ENCODE measurements around the gene ENPEP. TPM values are rescaled to one million over a fixed set of nuclear protein-coding genes. Genes with fewer than 3 reads are reported as not detected.
"Not testable (repeated sequence)": the region's sequence is repeated elsewhere in the genome, so short reads cannot be mapped to it uniquely, and the experiment has no call there.

Gene ENPEP
- total RNA-seq, 1 donor from 2014 or later: not detected

GRCh38 chr4:110544594-110544993 is 68.6 kb downstream of the ENPEP start:
- FAIRE-seq (no peak), DNase-seq (ENCODE audit: low read depth) (no peak)
- no peaks in the 10 kb centered on the region for H3K27me3 ChIP-seq (ENCODE audit: control insufficient read depth, insufficient read depth, low read length)
- no peaks in the 10 kb centered on the region for H3K36me3 ChIP-seq (ENCODE audit: control insufficient read depth, insufficient read depth, low read length)
- no peak for TF ChIP-seq CTCF (IDR thresholded peaks at IDR 0.05; ENCODE audit: insufficient read depth, low read length, severe bottlenecking)
- H3K4me3 ChIP-seq (ENCODE audit: low read depth, low read length): no peak overlapping the region

DNA sequence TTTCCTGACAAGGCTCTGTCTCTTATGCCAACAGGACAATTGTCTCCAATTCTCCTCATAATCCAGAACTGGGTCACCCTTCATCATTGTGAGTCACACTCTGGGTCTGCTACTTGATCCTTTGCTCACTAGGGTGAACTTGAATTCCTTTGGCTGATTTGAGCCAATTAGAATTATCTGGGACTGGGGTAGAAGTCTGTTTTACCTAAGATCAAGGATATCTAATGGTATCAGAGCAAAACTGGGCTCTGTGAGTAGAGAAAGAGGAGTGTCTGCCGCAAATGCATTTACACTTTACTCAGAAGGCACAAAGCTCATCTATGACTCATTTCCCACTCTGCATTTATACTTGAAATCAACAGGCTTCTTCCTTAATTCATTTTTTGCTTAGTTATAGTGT is 74.3 kb downstream of the ENPEP start:
- TF ChIP-seq CTCF (IDR thresholded peaks at IDR 0.05; ENCODE audit: insufficient read depth, low read length, severe bottlenecking): no peak
- Histone ChIP-seq H3K4me3 (ENCODE audit: low read depth, low read length) (no peak overlapping the region), H3K27me3 (ENCODE audit: control insufficient read depth, insufficient read depth, low read length) (no peaks in the 10 kb centered on the region), H3K36me3 (ENCODE audit: control insufficient read depth, insufficient read depth, low read length) (no peaks in the 10 kb centered on the region)
- DNase-seq (ENCODE audit: low read depth): peak; percentile 67
- no peak for FAIRE-seq

DNA sequence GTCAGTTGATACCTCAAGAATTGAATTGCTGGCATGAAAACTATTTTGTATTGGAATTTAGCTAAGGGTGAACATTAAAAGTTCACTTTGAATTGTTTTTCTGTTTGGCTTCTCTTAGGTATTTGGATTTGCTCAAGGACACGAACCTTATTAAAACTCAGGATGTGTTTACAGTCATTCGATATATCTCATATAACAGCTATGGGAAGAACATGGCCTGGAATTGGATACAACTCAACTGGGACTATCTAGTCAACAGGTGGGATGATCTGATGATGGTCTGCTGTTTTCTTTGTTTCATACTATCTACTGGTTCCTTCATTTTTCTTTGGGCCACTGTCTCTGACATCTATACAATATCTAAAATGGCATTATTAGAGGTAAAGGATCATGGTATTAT is 77.2 kb downstream of the ENPEP start:
- DNase-seq (ENCODE audit: low read depth) (no peak), FAIRE-seq (no peak)
- Histone ChIP-seq H3K4me3 (ENCODE audit: low read depth, low read length) (no peak overlapping the region), H3K27me3 (ENCODE audit: control insufficient read depth, insufficient read depth, low read length) (no peaks in the 10 kb centered on the region), H3K36me3 (ENCODE audit: control insufficient read depth, insufficient read depth, low read length) (no peaks in the 10 kb centered on the region)
- TF ChIP-seq CTCF (IDR thresholded peaks at IDR 0.05; ENCODE audit: insufficient read depth, low read length, severe bottlenecking): no peak

GRCh38 chr4:110567214-110567613 is 91.3 kb downstream of the ENPEP start:
- no peaks in the 10 kb centered on the region for H3K36me3 ChIP-seq (ENCODE audit: control insufficient read depth, insufficient read depth, low read length)
- no peaks in the 10 kb centered on the region for H3K27me3 ChIP-seq (ENCODE audit: control insufficient read depth, insufficient read depth, low read length)
- TF ChIP-seq CTCF (IDR thresholded peaks at IDR 0.05; ENCODE audit: insufficient read depth, low read length, severe bottlenecking): no peak
- no peak for DNase-seq (ENCODE audit: low read depth)
- no peak overlapping the region for H3K4me3 ChIP-seq (ENCODE audit: low read depth, low read length)
- FAIRE-seq: no peak

DNA sequence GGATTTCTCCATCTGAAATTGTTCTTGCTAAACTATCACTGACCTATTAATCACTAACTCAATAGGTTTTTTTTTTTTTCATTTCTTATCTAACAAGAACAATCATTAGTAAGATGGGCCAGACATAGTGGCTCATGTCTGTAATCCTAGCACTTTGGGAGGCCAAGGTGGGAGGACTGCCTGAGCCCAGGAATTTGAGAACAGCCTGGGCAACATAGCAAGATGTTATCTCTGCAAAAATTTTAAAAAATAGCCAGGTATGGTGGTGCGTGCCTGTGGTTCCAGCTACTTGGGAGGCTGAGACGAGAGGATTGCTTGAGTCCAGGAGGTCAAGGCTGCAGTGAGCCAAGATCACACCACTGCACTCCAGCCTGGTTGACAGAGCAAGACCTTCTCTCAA is 100.7 kb downstream of the ENPEP start:
- not testable (repeated sequence) for H3K4me3 ChIP-seq (ENCODE audit: low read depth, low read length)

GRCh38 chr4:110586131-110586850 is 110.3 kb downstream of the ENPEP start:
- Histone ChIP-seq H3K4me3 (ENCODE audit: low read depth, low read length) (no peak overlapping the region), H3K27me3 (ENCODE audit: control insufficient read depth, insufficient read depth, low read length) (no peaks in the 10 kb centered on the region), H3K36me3 (ENCODE audit: control insufficient read depth, insufficient read depth, low read length) (no peaks in the 10 kb centered on the region)
- FAIRE-seq: no peak
- peak; percentile 62 for TF ChIP-seq CTCF (IDR thresholded peaks at IDR 0.05; ENCODE audit: insufficient read depth, low read length, severe bottlenecking)
- peak; percentile 69 for DNase-seq (ENCODE audit: low read depth)

More for the DNA sequence above, 100.7 kb downstream of the ENPEP start:
- FAIRE-seq; H3K36me3 ChIP-seq (ENCODE audit: control insufficient read depth, insufficient read depth, low read length); DNase-seq (ENCODE audit: low read depth); H3K27me3 ChIP-seq (ENCODE audit: control insufficient read depth, insufficient read depth, low read length): not testable (repeated sequence)

Data from bronchial epithelial cell (primary cell).